C1 segment of cervical spinal cord (tissue), 14 donors: ENCODE results near the gene TTC9B.
A peak's percentile ranks its signal among the peaks of the same experiment; 100 is the strongest.
"Not testable (repeated sequence)": the region's sequence is repeated elsewhere in the genome, so short reads cannot be mapped to it uniquely, and the experiment has no call there.

Experiments used
- DNase-seq, 14 donors: peaks; one replicate each; lab custom pipeline; 2025; lab: John Stamatoyannopoulos, UW

Gene TTC9B

DNA sequence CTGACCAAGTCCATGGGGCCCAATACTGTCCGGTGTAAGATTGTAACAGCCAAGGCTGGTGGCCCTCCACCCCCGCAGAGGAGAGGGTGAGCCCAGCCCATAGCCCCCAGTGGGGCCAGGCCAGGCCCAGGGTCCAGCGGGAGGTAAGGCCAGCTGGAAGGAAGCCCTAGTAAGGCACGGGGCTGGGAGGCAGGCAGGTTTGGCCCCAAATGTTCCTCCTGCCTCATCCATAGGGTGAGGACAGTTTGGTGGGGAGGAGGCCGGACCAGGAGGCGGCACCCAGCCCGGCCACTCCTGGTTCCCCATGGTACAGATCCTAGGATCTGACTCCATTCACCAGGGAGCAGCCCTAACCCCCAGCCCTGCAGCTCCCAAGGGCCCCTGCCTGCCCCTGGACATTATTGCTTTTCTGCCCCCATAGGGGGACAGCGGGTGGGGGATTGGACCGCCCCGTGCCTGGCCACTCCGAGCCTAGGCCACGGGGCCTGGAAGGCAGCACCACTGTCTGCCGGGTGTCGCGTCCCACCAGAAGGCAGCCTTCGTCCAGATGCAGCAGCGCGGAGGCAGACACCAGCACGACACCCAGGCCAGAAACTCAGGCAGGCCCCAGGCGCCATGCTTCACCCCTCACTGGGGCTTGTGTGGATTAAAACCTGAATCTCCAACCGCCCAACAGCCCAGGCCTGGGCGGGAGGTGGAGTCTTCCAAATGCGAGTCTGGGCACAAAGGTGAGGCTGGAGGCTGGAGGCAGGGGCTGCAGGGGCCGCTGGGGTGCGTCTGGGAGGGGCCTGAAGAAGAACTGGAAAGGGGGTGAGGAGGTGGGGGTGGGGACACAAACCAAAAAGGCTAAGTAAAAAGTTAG lies 15.0 kb upstream of the TTC9B start:
- DNase-seq = no peak

DNA sequence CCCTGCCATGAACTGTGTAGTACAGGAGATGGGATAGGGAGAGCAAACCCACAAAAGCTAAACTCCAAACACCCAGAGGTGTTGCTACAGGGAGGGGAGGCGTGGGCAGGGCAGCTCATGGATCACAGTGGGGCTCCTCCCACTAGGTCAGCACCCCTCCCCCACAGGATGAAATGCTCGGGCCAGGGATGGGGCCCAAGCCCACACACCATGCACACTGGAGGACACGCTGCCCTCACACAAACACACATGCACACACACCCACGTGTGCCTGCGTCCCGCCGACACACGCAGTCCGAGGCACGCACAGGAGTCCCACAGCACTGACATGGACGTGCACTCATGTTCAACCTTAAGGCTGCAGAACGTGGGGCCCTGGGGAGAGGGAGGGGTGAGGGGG lies 14.3 kb upstream of the TTC9B start:
- no peak for DNase-seq

DNA sequence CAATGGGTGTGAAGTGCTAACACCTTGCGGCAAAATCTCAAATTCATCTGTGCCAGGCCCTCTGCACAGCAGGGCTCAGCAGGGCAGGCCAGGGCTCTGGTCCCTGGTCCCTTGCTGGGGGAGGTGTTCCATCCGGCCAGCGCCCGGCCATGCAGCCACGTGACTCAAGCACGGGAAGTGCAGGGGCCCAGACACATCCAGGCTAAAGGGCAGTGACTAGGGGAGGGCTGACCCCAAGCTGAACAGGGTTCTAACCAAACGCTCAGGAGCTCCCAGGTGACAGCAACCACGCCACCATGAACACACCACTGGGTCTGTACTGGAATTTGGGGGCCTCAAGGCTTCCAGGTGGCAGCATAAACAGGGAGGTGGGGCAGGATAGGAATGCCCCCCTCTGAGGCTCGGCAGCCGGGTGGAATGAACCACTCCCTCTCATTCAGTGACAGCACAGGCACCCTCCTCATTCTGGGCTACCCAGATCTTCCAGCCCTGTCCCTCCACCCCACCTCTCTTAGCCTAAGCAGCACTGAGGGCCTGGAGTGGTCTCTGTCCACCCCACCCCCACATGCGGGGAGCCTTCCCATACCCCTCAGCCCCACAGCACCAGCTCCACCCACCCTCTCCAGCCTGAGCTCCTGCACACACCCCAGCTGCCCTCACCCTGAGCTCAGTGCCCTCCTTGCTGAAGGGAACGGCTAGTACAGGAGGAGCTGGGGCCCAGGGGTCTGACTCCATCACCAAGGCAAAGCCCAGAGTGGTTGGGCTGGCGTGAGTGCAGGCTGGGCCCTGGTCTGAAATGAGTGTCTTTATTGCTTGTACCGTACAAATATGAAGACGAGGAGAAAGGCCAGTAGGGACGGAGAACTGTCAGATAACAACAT lies 13.6 kb upstream of the TTC9B start:
- DNase-seq = peak in 1 of 14 donors; percentile 16

DNA sequence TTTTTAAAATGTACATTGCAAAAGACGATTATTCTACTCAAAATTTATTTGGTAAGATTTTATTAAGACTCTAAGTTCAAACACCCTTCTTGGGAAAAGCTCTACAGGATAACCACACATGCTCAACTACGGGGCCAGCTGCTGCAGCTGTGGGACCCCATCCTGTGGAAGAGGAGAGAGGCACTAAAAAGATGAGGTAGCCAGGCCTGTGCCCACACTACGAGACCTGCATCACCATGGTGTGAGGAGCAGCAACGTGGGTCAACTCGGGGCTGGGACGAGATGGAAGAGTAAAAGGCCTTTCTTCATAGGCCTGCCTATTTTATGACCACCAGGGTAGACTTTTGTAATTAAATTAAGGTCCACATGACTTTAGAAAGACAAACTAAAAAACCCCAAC lies 12.9 kb upstream of the TTC9B start:
- no peak for DNase-seq

DNA sequence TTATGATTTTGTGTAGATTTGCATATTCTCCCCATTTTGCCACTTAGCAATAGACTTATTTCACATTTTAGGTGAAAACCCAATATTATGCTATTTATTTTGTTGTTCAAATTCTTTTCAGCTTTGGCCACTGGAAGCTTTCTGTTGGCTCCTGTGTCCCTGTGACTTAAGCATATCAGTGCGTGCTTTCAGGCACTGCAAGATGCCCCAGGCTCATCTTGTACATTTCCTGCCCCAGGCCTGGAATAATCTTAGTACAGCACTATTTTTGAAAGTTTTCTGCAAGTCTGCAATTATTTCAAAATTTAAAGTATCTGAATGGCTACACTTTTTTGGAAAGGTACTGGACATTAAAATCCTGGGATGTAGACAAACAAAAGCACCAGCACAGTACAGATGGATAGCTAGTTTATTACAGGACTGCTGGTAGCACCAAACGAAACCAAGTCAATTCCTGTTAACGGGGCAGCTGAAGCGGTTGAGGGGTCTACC lies 11.8 kb upstream of the TTC9B start:
- DNase-seq = no peak

DNA sequence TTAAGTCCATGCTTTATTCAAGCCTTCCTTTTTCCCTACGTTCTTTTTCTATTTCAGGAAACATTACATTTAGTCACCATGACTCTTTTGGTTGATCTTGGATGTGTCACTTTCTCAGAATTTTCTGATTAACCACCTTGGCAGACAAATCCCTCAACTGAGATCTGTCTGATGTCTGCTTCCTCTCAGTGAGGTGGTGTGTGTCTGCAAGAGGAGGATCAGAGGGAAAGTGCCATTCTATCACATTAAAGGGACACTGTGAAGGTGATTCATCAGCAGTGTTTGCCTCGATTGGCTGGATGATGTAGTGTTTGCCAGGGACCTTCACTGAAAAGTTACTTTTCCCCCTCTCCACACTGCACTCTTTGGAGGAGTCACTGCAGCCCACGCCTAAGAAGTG lies 11.3 kb upstream of the TTC9B start:
- no peak for DNase-seq

DNA sequence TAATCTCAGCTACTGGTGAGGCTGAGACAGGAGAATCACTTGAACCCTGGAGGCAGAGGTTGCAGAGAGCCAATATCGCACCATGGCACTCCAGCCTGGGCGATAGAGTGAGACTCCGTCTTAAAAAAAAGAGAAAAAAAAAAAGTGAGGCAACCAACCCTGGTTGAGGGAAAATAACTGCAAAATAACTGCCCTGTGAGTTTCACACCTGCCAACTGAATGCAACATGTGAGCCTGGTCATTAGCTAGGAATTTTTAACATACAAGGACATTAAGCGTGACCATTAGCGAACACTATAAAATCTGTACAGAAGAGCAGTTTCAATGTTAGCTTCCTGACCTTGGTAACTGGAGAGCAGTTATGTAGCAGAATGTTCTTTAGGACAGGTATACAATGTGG lies 10.7 kb upstream of the TTC9B start:
- DNase-seq = no peak

DNA sequence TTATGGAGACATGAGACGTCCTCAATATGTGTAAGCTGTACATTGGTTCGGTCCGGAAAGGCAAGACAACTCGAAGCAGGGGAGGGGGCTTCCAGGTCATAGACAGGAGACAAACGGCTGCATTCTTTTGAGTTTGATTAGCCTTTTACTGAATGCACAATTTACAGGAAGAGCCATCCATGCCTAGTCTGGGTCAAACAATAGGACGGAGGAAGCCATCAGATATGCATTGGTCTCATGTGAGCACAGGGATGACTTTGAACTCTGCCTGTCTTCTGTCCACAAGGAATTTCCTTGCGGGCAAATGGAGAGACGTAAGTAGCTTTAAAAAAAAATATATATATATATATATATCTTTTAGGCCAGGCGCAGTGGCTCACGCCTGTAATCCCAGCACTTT lies 10.2 kb upstream of the TTC9B start:
- DNase-seq = no peak

DNA sequence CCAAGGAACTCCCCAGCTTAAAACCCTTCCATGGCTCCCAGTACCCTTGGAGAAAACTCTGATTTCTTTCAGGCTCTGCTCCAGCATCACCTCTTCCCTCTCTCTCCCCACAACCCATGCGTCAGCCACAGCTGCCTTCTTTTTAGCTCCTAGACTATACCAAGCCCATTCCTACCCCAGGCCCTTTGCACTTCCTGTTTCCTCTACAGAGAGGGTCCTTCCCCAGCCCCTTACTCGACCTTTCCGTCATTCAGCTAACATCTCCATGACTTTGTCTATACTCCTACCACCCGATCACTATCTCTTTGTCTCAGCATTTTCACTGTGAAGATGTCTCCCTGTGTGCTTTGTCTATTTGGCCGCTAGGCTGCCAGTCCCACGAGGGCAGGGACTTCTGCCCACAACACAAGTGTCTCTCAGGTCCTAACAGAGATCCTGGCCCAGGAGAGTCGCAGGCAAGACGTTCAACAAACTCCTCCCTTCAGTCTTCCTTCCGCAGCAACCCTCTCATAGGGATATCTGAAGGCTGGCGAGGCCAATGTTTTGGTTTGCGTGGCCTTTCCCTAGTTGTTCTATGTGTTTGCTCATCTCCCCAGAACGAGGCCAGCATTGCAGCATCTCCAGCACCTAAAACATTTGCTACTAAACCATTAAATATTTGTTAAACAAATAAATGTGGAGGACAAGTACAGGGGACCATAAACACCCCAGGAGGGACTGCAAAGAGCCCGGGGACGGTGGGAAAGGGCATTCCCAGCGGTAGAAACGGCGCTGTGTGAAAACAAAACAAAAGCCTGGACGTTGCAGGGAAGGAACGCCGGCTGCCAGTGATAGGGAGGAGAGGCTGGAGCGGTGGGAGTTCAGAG lies 7.5 kb upstream of the TTC9B start:
- DNase-seq = peak in 1 of 14 donors; percentile 43

DNA sequence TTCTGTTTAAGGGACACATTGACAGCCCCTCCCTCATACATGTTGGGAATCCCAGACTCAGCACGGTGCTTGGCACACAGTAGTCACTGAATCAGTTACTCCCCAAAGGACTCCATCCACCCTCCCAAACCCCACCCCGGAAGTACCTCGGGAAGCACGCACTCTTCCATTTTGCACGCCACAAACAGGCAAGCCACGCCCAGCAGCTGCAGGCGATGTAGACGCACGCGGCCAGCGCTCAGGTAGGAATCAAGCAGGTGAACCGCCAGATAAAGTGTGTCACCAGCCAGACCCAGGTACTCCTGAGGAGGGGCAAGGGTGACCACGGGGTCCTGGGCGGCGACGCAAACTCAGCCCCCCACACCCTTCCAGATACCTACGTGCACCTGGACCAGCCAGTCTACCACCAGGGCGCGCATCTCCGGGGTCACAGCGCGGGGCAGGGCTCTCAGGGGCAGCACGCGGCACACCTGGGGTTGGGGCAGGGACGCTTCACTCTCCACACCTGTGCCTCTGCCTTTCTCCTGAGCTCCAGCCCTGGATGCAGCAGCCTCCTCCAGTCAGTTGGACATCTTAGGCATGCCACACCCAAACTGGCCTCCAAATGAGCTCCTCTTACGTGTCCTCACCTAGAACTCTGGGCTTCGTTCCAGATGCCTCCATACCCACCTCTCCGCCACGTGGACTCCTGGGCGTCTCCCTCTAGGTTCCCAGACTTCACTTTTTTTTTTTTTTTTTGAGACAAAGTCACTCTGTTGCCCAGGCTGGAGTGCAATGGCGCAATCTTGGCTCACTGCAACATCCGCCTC lies 6.4 kb upstream of the TTC9B start:
- DNase-seq = no peak

DNA sequence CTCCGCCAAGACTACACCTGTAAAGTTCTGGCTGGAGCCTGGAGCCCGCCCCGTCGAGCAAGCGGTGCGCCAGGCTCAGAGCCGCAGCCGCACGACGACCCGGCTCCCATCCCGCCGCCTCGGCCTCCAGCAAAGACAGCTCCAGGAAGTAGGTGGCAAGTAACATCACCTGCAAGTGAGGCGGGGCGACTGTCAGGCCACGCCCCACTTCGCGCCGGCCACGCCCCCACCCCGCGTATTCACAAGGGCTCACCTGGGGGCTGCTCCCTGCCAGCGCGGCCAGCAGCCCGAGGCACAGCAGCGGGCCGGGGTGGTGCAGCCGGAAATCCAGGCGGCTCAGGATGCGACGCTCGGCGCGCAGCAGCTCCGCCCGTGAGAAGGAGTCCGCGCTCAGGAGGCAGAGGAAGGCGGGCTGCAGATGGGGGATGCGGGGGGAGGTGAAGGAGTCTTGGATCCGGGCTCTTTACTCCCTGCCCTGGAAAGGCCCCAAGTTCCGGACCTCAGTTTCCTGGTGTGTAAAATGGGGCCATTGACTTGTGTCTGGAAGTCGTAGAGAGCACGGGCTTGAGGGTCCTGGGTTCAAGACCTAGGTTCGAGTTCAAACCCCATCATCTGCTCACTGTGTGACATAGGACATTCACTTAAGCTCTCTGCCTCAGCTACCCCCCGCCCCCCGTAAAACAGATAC lies 5.1 kb upstream of the TTC9B start:
- DNase-seq = no peak

DNA sequence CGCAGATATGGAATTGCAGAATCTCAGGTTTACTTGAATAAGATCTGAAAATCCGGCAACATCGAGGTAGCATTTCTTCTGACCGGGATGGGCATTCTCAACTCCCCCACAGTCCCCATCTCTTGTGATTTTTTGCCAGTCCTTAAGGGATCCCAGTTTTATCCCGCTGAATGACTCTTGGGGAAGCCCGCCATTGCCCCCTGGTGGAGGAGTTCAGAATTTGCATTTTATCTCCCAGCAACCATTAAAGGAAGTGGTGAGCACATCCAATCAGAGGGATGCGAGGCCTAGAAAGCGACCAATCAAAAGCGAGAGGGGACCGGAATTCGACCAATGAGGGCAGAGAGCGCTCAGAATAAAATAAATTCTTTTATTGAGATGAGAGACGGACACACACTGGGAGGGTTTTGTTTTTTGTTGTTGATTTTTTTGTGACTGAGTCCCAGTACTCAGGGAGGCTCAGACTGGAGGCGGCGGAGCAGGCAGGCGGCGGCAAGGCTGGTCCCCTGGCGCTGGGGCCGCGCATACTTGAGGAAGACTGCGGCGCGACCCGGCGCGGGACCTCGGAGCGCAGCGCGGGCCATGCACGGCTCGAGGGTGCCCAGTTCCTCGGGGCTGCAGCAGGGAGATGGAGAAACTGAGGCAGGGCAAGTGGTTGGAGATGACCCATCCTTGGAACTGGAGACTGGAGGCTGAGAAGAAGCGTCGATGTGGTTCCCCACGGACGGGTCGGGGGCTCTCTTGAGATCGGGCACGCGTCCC lies 3.9 kb upstream of the TTC9B start:
- peak; percentile 3 to 85 (median 68) for DNase-seq

DNA sequence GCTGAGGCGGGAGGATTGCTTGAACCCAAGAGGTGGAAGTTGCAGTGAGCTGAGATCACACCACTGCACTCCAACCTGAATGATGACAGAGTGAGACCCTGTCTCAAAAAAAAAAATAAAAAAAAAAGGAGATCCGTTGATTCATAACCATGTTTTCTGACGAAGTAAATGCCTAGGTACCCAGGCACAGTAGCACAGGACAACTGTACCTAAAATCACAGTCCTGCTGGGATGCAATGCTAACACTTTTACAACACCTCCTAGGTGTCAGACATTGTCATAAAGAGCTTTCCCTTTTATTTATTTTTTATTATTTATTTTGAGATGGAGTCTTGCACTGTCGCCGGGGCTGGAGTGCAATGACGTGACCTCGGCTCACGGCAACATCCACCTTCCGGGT lies 2.5 kb upstream of the TTC9B start:
- no peak for DNase-seq

DNA sequence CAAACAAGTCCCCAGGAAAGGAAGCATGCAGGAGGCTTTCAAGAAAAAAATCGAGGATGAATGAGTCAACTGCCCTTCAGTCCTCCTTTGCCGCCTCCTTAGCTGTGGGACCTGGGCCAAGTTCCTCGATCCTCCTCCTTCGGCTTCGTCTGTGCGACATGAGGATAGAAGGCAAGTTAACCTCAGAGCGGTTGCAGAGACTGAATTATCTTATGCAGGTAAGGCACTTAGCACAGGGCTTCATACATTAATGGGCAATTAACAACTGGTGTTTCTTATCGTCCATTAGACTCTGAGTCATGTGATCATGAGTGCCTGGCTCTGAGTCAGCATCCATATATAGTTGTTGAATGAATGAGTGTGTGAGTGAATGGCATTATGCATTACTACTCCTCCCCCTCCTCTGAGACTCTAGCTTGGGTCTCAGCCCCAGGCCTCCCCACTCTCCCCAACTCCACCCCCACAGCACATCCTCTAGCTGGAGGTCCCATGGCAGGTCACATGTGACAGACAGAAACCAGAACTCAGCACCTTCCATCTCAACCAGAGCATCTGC lies 1.6 kb upstream of the TTC9B start:
- no peak for DNase-seq

DNA sequence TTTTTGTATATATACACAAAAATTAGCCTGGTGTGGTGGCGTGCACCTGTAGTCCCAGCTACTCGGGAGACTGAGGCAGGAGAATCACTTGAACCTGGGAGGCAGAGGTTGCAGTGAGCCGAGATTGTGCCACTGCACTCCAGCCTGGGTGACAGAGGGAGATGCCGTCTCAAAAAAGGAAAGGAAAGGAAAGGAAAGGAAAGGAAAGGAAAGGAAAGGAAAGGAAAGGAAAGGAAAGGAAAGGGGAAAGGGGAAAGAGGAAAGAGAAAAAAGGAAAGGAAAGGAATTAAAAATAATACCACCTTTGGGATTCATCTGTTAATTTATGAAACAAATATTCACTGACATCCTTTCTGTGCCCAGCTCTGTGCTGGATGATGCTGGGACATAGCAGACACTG lies 845 bp upstream of the TTC9B start:
- DNase-seq = not testable (repeated sequence)

DNA sequence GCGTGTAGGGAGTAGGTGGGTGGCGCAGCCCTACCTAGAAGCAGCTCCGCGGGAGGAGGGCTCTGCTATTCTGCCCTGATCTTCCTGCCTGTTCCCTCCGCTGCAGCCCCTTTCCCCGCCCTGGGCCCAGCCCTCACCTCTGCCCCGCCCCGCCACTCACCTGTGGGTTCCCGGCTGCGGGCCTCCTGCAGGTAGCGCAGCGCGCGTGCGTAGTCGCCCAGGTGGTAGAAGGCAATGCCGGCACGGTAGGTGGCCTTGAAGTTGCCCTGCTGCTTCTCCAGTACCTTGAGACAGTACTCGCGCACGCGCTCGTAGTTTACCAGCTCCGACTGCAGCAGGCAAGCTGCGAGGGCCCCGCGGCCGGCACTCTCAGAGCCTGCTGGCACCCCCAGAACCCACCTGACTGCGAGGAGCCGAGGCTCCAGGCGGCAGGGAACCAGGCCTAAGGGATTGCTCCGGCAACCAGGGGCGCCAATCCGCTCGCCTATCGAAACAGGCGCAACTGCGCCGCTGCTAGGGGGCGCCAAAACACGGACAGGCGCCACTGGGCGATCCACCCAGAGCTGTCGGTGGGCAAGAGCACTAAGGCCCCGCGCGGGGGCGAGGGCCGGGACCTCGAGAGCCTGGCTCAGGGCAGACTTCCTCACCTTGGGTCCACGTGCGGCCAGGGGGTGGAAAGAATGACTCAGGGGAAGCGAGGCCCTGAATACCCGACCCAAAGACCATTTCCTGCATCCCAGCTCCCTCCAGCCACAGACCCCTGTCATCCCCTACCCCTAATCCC lies 965 bp downstream of the TTC9B start:
- DNase-seq = peak in 1 of 14 donors; percentile 52

DNA sequence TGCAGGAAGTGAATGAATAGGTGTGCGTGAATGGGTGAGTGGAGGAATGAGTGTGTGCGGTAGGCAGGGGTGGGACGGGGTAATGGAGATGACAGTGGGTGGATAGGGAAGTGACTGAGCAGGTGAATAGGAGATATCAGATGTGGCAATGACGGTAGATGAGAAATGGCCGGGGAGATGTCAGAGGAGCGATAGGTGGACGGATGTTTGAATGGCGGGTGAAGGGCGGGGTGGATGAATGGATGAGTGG lies 1.5 kb downstream of the TTC9B start:
- peak in 1 of 14 donors; percentile 47 for DNase-seq

DNA sequence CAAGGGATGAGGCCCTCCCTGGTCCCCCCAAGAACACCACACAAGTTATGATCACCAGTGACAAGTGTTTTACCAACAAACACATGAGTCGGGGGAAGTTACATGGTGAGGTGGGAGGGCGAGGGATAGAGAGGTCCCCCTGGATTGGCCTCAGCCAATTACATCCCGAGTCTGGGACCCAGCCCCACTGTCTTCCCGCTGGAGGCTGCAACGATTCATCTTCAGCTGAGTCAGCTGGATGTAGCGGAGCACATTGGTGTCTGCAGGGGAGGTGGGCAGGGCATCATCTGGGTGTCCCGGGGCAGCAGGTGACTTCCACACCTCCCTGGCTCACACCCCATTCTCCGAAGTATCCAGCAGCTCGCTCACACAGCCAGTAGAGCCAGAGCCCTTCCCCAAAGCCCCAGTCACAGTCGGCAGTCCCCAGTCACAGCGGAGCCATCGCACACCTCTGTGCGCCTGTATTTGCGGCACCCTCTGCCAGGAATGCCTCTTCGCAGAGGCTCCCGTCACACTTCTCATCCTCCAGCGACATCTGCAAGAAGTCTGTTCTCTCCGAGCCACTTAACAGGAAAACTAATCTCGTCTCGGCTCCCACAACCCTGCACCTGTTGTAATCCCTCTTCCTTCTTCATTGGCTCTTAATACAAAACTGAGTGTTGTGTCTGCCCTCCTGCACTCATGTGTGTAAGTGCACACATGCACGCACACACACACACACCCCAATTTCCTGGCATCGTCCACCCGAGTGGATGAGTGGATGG lies 2.0 kb downstream of the TTC9B start:
- no peak for DNase-seq
